ENCODE measurements around the gene PRKN.
"Not testable (repeated sequence)": the region's sequence is repeated elsewhere in the genome, so short reads cannot be mapped to it uniquely, and the experiment has no call there.

The PRKN gene

GRCh38 chr6:161832622-161833021 lies 894.9 kb downstream of the PRKN start:
- no peak for DNase-seq (ENCODE audit: low read depth in 1 of 2, low spot score in 1 of 2)

GRCh38 chr6:161830866-161831616 lies 896.5 kb downstream of the PRKN start:
- no peak for DNase-seq (ENCODE audit: low read depth in 1 of 2, low spot score in 1 of 2)

- DNase-seq (ENCODE audit: low read depth in 1 of 2, low spot score in 1 of 2) = no peak
Measured at GRCh38 chr6:161829291-161829729, 898.3 kb downstream of the PRKN start.

- DNase-seq (ENCODE audit: low read depth in 1 of 2, low spot score in 1 of 2) = no peak
Measured at GRCh38 chr6:161828355-161828754, 899.2 kb downstream of the PRKN start.

- DNase-seq (ENCODE audit: low read depth in 1 of 2, low spot score in 1 of 2) = no peak
Measured at GRCh38 chr6:161826512-161826911, 901.1 kb downstream of the PRKN start.

- DNase-seq (ENCODE audit: low read depth in 1 of 2, low spot score in 1 of 2) = not testable (repeated sequence)
Measured at GRCh38 chr6:161822204-161822603, 905.4 kb downstream of the PRKN start.

- no peak for DNase-seq (ENCODE audit: low read depth in 1 of 2, low spot score in 1 of 2)
Measured at GRCh38 chr6:161817881-161818280, 909.7 kb downstream of the PRKN start.

- no peak for DNase-seq (ENCODE audit: low read depth in 1 of 2, low spot score in 1 of 2)
Measured at GRCh38 chr6:161815965-161816364, 911.6 kb downstream of the PRKN start.

GRCh38 chr6:161813156-161813555 lies 914.4 kb downstream of the PRKN start:
- DNase-seq (ENCODE audit: low read depth in 1 of 2, low spot score in 1 of 2) = no peak

- no peak for DNase-seq (ENCODE audit: low read depth in 1 of 2, low spot score in 1 of 2)
Measured at GRCh38 chr6:161809971-161810370, 917.6 kb downstream of the PRKN start.

GRCh38 chr6:161804838-161805237 lies 922.7 kb downstream of the PRKN start:
- DNase-seq (ENCODE audit: low read depth in 1 of 2, low spot score in 1 of 2) = no peak

- no peak for DNase-seq (ENCODE audit: low read depth in 1 of 2, low spot score in 1 of 2)
Measured at GRCh38 chr6:161803131-161803530, 924.4 kb downstream of the PRKN start.

GRCh38 chr6:161802231-161802630 lies 925.3 kb downstream of the PRKN start:
- no peak for DNase-seq (ENCODE audit: low read depth in 1 of 2, low spot score in 1 of 2)

GRCh38 chr6:161798844-161799394 lies 928.6 kb downstream of the PRKN start:
- no peak for DNase-seq (ENCODE audit: low read depth in 1 of 2, low spot score in 1 of 2)

GRCh38 chr6:161796681-161797080 lies 930.9 kb downstream of the PRKN start:
- no peak for DNase-seq (ENCODE audit: low read depth in 1 of 2, low spot score in 1 of 2)

GRCh38 chr6:161792851-161793493 lies 934.6 kb downstream of the PRKN start:
- no peak for DNase-seq (ENCODE audit: low read depth in 1 of 2, low spot score in 1 of 2)

- no peak for DNase-seq (ENCODE audit: low read depth in 1 of 2, low spot score in 1 of 2)
Measured at GRCh38 chr6:161788531-161788930, 939.0 kb downstream of the PRKN start.

GRCh38 chr6:161772176-161772575 lies 955.4 kb downstream of the PRKN start:
- DNase-seq (ENCODE audit: low read depth in 1 of 2, low spot score in 1 of 2) = no peak

- no peak for DNase-seq (ENCODE audit: low read depth in 1 of 2, low spot score in 1 of 2)
Measured at GRCh38 chr6:161761966-161762365, 965.6 kb downstream of the PRKN start.

- no peak for DNase-seq (ENCODE audit: low read depth in 1 of 2, low spot score in 1 of 2)
Measured at GRCh38 chr6:161755080-161755479, 972.5 kb downstream of the PRKN start.

GRCh38 chr6:161750686-161751085 lies 976.9 kb downstream of the PRKN start:
- no peak for DNase-seq (ENCODE audit: low read depth in 1 of 2, low spot score in 1 of 2)

GRCh38 chr6:161749576-161749975 lies 978.0 kb downstream of the PRKN start:
- no peak for DNase-seq (ENCODE audit: low read depth in 1 of 2, low spot score in 1 of 2)

All from activated T-helper 1 cell treated with anti-CD3 and anti-CD28 coated beads, Interleukin-2, amount 50 U/mL, for 16 hours (primary cell).